NK-92 (cell line): ENCODE results near the gene WNT7B.

ENCODE experiments used
- DNase-seq: peaks from one replicate; lab custom pipeline; 2025; ENCODE audit not compliant: unreplicated experiment; lab: John Stamatoyannopoulos, UW

The WNT7B gene

GRCh38 chr22:45977003-45977411 is at the start of gene WNT7B:
Gene WNT7B (minus strand): TSS chr22:45977162. CDS start chr22:45976754, 408 bp downstream.
- DNase-seq, result no peak

- DNase-seq, result no peak
Observed at GRCh38 chr22:46025973-46026898, 49.3 kb upstream of the WNT7B start.

GRCh38 chr22:46025225-46025972 is 48.4 kb upstream of the WNT7B start:
- DNase-seq, result no peak

- no peak for DNase-seq
Observed at GRCh38 chr22:46024136-46024840, 47.3 kb upstream of the WNT7B start.

GRCh38 chr22:46023558-46023981 is 46.6 kb upstream of the WNT7B start:
- no peak for DNase-seq

GRCh38 chr22:46022881-46023512 is 46.0 kb upstream of the WNT7B start:
- no peak for DNase-seq

GRCh38 chr22:46021577-46021976 is 44.6 kb upstream of the WNT7B start:
- no peak for DNase-seq

- no peak for DNase-seq
Observed at GRCh38 chr22:46019351-46019750, 42.4 kb upstream of the WNT7B start.

GRCh38 chr22:46018859-46019258 is 41.9 kb upstream of the WNT7B start:
- no peak for DNase-seq

GRCh38 chr22:46017166-46017565 is 40.2 kb upstream of the WNT7B start:
- DNase-seq, result no peak

- no peak for DNase-seq
Observed at GRCh38 chr22:46013460-46014416, 36.8 kb upstream of the WNT7B start.

- DNase-seq, result no peak
Observed at GRCh38 chr22:46012881-46013281, 35.9 kb upstream of the WNT7B start.

- DNase-seq, result no peak
Observed at GRCh38 chr22:46012182-46012880, 35.4 kb upstream of the WNT7B start.

- no peak for DNase-seq
Observed at GRCh38 chr22:46011627-46012181, 34.7 kb upstream of the WNT7B start.

GRCh38 chr22:46010951-46011626 is 34.1 kb upstream of the WNT7B start:
- DNase-seq, result no peak

GRCh38 chr22:46010207-46010867 is 33.4 kb upstream of the WNT7B start:
- no peak for DNase-seq

- DNase-seq, result no peak
Observed at GRCh38 chr22:46009730-46010129, 32.8 kb upstream of the WNT7B start.
